GM12878 (cell line): Measurements from ENCODE around the gene CTDNEP1. TPM values are rescaled to one million over a fixed set of nuclear protein-coding genes. Genes with fewer than 3 reads are reported as not detected.

Experiments
- CBX3 ChIP-seq: fragments of 200-600 bp; sonication (generic); IDR thresholded peaks from 2 replicates; pipeline ENCODE4 v1.6.1; 2016; ENCODE audit warnings: low read depth, borderline replicate concordance
- CHD1 ChIP-seq: IDR thresholded peaks from 2 replicates; pipeline ENCODE4 v1.6.1; 2012; ENCODE audit warnings: low read depth, low read length, improper control_type of control experiment
- CREM ChIP-seq: IDR thresholded peaks from 2 replicates; pipeline ENCODE4 v1.6.1; 2014; ENCODE audit warnings: antibody characterized with exemption, low read depth
- NFIC ChIP-seq: IDR thresholded peaks from 2 replicates; pipeline ENCODE4 v1.6.1; 2012; ENCODE audit warnings: low read depth, mild to moderate bottlenecking, inconsistent platforms, low read length, moderate library complexity
- NR2F1 ChIP-seq: fragments of 450-650 bp; conservative IDR thresholded peaks from 2 replicates; pipeline ENCODE4 v1.6.1; 2017; ENCODE audit warnings: mild to moderate bottlenecking
- SREBF1 ChIP-seq: IDR thresholded peaks from 2 replicates; pipeline ENCODE4 v1.6.1; 2012; ENCODE audit warnings: mild to moderate bottlenecking, low read length
- TARDBP ChIP-seq: IDR thresholded peaks from 2 replicates; pipeline ENCODE4 v1.6.1; 2016; ENCODE audit warnings: borderline replicate concordance
- ZNF24 ChIP-seq: fragments of 450-650 bp; IDR thresholded peaks from 2 replicates; pipeline ENCODE4 v1.6.1; 2017; ENCODE audit warnings: antibody characterized with exemption, mild to moderate bottlenecking
- polyA plus RNA-seq, 11 experiments: library from polyadenylated mRNA; depleted of rRNA in 4 of 11; unstranded in 6 of 11; stranded (reverse) in 5 of 11; fragments of >200 nt; fragmentation: Nextera tagmentation in 4 of 11; fragmentation: Illumina TruSeq in 1 of 11; extraction: Ambion mirVana in 4 of 11; extraction: Trizol in 1 of 11; gene quantifications; 1 replicate in 1 of 11; 2 replicates in 10 of 11; pipeline versions ENCODE4 v1.2.1 to v1.2.3, GENCODE V29; 2011 to 2016; ENCODE audit warnings: inconsistent platforms in 2 of 11, missing spikeins in 2 of 11, low read depth in 1 of 11
- total RNA-seq, 4 experiments: library from RNA; depleted of rRNA in 3 of 4; stranded (reverse); fragments of >200 nt in 3 of 4; fragmentation: Illumina TruSeq in 1 of 4; extraction: Trizol in 1 of 4; gene quantifications; 2 replicates each; pipeline versions ENCODE4 v1.2.1 to v1.2.3, GENCODE V29; 2013 to 2021
- TF ChIP-seq, protein P1 (sequence below): fragments of 150-350 bp; IDR thresholded peaks from 2 replicates; pipeline ENCODE4 v1.6.1; 2014; ENCODE audit warnings: mild to moderate bottlenecking, low read depth, low read length
- TF ChIP-seq, protein P2 (sequence below): fragments of 450-650 bp; IDR thresholded peaks from 2 replicates; pipeline ENCODE4 v1.6.1; 2016; ENCODE audit warnings: mild to moderate bottlenecking
- TF ChIP-seq, protein P3 (sequence below): fragments of 450-650 bp; IDR thresholded peaks from 2 replicates; pipeline ENCODE4 v1.6.1; 2016; ENCODE audit warnings: mild to moderate bottlenecking, moderate library complexity, borderline replicate concordance
- TF ChIP-seq, protein P4 (sequence below): IDR thresholded peaks from 2 replicates; pipeline ENCODE4 v1.6.1; 2011; ENCODE audit warnings: low read depth, low read length, improper control_type of control experiment, borderline replicate concordance
- TF ChIP-seq, protein P5 (sequence below): IDR thresholded peaks from 2 replicates; pipeline ENCODE4 v1.6.1; 2012; ENCODE audit warnings: low read depth, low read length, improper control_type of control experiment
- TF ChIP-seq, protein P6 (sequence below): fragments of 450-650 bp; conservative IDR thresholded peaks from 2 replicates; pipeline ENCODE4 v1.6.1; 2017; ENCODE audit warnings: mild to moderate bottlenecking, moderate library complexity

CTDNEP1 gene
- total and polyA plus RNA-seq, 10 of the 15 experiments (the other 5 are each of a cell fraction or from before 2014, with no cell fraction given): 23.7 to 176 (median 30.3) TPM

DNA sequence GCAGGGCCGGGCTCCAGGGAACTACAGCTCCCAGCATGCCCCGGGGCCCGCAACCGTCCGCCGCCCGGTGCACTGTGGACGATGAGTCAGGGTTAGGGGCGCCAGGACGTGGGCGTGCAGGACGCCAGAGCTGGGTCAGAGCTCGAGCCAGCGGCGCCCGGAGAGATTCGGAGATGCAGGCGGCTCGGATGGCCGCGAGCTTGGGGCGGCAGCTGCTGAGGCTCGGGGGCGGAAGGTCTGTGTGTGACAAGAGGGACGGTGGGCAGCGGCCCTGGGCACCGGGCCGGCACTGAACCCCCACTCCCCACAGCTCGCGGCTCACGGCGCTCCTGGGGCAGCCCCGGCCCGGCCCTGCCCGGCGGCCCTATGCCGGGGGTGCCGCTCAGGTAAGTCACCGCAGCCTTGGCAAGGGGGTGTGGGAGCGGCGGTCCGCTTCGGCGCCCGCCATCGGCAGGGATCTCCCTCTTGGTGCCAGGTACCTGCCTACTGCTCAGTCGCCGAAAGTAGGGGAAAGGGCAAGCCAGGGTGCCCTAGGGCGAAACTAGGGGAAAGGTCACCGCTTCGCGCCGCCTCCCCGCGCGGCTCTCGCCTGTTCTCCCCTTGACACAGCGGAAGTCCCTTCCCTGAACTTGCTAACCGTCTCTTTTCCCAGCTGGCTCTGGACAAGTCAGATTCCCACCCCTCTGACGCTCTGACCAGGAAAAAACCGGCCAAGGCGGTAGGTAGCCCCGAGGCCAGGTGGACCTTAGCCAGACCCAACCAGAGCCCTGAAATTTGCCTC, 31.5 kb downstream of the CTDNEP1 start, which contains the start of the genes ACADVL and DLG4 (continued):
- TF ChIP-seq ZNF24 (no peak), SREBF1 (no peak; the same call in 1 of the 2 replicates), NFIC (no peak), CHD1 (no peak), CREM (peak; percentile 79), NR2F1 (peak; percentile 81), CBX3 (no peak), TARDBP (peak; percentile 84; the same call in 1 of the 2 replicates)
- TF ChIP-seq, protein P1, sequence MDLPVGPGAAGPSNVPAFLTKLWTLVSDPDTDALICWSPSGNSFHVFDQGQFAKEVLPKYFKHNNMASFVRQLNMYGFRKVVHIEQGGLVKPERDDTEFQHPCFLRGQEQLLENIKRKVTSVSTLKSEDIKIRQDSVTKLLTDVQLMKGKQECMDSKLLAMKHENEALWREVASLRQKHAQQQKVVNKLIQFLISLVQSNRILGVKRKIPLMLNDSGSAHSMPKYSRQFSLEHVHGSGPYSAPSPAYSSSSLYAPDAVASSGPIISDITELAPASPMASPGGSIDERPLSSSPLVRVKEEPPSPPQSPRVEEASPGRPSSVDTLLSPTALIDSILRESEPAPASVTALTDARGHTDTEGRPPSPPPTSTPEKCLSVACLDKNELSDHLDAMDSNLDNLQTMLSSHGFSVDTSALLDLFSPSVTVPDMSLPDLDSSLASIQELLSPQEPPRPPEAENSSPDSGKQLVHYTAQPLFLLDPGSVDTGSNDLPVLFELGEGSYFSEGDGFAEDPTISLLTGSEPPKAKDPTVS: no peak
- TF ChIP-seq, protein P2, sequence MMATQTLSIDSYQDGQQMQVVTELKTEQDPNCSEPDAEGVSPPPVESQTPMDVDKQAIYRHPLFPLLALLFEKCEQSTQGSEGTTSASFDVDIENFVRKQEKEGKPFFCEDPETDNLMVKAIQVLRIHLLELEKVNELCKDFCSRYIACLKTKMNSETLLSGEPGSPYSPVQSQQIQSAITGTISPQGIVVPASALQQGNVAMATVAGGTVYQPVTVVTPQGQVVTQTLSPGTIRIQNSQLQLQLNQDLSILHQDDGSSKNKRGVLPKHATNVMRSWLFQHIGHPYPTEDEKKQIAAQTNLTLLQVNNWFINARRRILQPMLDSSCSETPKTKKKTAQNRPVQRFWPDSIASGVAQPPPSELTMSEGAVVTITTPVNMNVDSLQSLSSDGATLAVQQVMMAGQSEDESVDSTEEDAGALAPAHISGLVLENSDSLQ: no peak
- TF ChIP-seq, protein P3, sequence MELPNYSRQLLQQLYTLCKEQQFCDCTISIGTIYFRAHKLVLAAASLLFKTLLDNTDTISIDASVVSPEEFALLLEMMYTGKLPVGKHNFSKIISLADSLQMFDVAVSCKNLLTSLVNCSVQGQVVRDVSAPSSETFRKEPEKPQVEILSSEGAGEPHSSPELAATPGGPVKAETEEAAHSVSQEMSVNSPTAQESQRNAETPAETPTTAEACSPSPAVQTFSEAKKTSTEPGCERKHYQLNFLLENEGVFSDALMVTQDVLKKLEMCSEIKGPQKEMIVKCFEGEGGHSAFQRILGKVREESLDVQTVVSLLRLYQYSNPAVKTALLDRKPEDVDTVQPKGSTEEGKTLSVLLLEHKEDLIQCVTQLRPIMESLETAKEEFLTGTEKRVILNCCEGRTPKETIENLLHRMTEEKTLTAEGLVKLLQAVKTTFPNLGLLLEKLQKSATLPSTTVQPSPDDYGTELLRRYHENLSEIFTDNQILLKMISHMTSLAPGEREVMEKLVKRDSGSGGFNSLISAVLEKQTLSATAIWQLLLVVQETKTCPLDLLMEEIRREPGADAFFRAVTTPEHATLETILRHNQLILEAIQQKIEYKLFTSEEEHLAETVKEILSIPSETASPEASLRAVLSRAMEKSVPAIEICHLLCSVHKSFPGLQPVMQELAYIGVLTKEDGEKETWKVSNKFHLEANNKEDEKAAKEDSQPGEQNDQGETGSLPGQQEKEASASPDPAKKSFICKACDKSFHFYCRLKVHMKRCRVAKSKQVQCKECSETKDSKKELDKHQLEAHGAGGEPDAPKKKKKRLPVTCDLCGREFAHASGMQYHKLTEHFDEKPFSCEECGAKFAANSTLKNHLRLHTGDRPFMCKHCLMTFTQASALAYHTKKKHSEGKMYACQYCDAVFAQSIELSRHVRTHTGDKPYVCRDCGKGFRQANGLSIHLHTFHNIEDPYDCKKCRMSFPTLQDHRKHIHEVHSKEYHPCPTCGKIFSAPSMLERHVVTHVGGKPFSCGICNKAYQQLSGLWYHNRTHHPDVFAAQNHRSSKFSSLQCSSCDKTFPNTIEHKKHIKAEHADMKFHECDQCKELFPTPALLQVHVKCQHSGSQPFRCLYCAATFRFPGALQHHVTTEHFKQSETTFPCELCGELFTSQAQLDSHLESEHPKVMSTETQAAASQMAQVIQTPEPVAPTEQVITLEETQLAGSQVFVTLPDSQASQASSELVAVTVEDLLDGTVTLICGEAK: no peak
- TF ChIP-seq, protein P4, sequence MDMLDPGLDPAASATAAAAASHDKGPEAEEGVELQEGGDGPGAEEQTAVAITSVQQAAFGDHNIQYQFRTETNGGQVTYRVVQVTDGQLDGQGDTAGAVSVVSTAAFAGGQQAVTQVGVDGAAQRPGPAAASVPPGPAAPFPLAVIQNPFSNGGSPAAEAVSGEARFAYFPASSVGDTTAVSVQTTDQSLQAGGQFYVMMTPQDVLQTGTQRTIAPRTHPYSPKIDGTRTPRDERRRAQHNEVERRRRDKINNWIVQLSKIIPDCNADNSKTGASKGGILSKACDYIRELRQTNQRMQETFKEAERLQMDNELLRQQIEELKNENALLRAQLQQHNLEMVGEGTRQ: no peak
- TF ChIP-seq, protein P5, sequence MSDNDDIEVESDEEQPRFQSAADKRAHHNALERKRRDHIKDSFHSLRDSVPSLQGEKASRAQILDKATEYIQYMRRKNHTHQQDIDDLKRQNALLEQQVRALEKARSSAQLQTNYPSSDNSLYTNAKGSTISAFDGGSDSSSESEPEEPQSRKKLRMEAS: 0 out of 2 replicates have a peak, but pooled peaks have one; percentile 57
- TF ChIP-seq, protein P6, sequence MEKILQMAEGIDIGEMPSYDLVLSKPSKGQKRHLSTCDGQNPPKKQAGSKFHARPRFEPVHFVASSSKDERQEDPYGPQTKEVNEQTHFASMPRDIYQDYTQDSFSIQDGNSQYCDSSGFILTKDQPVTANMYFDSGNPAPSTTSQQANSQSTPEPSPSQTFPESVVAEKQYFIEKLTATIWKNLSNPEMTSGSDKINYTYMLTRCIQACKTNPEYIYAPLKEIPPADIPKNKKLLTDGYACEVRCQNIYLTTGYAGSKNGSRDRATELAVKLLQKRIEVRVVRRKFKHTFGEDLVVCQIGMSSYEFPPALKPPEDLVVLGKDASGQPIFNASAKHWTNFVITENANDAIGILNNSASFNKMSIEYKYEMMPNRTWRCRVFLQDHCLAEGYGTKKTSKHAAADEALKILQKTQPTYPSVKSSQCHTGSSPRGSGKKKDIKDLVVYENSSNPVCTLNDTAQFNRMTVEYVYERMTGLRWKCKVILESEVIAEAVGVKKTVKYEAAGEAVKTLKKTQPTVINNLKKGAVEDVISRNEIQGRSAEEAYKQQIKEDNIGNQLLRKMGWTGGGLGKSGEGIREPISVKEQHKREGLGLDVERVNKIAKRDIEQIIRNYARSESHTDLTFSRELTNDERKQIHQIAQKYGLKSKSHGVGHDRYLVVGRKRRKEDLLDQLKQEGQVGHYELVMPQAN: peak; percentile 53; the same call in 1 of the 2 replicates
